Lower lobe of right lung (tissue), 2 donors: ENCODE measurements around the gene NTSR1. TPM values are rescaled to one million over a fixed set of nuclear protein-coding genes. Genes with fewer than 3 reads are reported as not detected.
A peak's percentile ranks its signal among the peaks of the same experiment; 100 is the strongest.

Experiments
- ATAC-seq, 2 donors: fragments of 200-7000 bp; cut with Tn5 transposase; one replicate each; pipeline ENCODE4 v1.9.1; 2020 to 2022; ENCODE audit warnings: mild to moderate bottlenecking in 2 of 2, moderate library complexity in 2 of 2
- DNase-seq: peaks from one replicate; pipeline ENCODE4 v3.0.0-alpha.2; 2020
- H3K27ac ChIP-seq: fragments of 200-600 bp; one replicate; pipeline ENCODE4 v1.8.0; 2022
- H3K27me3 ChIP-seq: fragments of 200-600 bp; one replicate; pipeline ENCODE4 v1.8.0; 2022; ENCODE audit warnings: low read depth
- H3K36me3 ChIP-seq: fragments of 200-600 bp; one replicate; pipeline ENCODE4 v1.8.0; 2022; ENCODE audit warnings: mild to moderate bottlenecking
- H3K4me1 ChIP-seq: fragments of 200-600 bp; one replicate; pipeline ENCODE4 v1.8.0; 2022
- H3K4me3 ChIP-seq: fragments of 200-600 bp; one replicate; pipeline ENCODE4 v1.8.0; 2022; ENCODE audit warnings: mild to moderate bottlenecking
- H3K9me3 ChIP-seq: fragments of 200-600 bp; one replicate; pipeline ENCODE4 v1.8.0; 2022
- intact Hi-C: fragments of 100-400 bp; cut with DNase I; formaldehyde crosslinking; loops from one replicate; pipeline ENCODE4 v1.11.0; 2022
- total RNA-seq: library from RNA; stranded (reverse); fragmentation: NEBNext Ultra II Directional; extraction: Animal tissue kit (Norgen Biotek cat#: 25700); gene quantifications from one replicate; pipeline ENCODE4 v1.2.1, GENCODE V29; 2021
- TF ChIP-seq, protein P1 (sequence below): fragments of 200-600 bp; IDR thresholded peaks from one replicate; pipeline ENCODE4 v1.8.0; 2022; ENCODE audit warnings: antibody characterized with exemption, mild to moderate bottlenecking
- donor health status: DM: no; HTN: yes; CAD: no; lungs with severe emphysema.

NTSR1 gene
- total RNA-seq, 1 donor from 2014 or later, result not detected

DNA sequence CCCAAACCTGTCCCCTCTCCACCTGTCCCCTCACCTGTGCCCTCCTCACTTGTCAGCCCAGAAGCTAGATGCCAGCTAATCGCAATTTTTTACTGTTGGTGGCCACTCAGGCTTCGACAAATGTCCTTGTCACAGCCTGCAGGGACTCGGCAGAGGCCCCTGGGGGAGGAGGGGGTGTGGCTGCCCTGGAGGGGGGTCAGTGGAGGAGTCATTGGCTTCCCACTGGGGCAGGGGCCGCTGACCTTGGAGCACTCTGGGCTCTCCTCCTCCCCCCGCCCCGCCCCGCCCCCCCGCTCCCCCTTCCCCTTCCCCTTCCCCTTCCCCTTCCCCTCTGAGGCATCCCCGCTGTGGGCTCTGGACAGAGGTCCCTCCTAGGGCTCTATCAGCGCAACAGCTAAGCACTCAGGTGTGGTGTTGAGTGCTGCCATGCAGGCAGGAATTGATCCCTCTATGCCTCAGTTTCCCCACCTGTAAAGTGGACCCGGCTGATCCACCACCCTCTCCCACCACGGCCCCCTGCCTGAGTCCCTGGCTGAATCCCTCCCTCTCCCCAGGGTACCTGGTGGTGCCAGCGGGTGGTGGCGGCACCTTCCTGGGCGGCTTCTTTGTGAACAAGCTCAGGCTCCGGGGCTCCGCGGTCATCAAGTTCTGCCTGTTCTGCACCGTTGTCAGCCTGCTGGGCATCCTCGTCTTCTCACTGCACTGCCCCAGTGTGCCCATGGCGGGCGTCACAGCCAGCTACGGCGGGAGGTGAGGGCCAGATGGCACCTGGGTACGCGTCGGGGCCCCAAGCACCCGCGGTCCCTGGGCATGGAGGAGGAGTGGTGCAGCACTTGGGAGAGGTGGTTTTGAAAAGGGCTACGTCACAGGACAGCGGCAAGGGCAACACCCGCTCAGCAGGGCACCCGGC is 42.6 kb upstream of the NTSR1 start:
- H3K27ac ChIP-seq, result no peak overlapping the region
- no peak overlapping the region for H3K4me3 ChIP-seq
- intact Hi-C loops, result no loop called here
- H3K9me3 ChIP-seq, result no peaks in the 10 kb centered on the region
- peaks cover 20% of the 10 kb centered on the region for H3K36me3 ChIP-seq
- TF ChIP-seq, protein P1, sequence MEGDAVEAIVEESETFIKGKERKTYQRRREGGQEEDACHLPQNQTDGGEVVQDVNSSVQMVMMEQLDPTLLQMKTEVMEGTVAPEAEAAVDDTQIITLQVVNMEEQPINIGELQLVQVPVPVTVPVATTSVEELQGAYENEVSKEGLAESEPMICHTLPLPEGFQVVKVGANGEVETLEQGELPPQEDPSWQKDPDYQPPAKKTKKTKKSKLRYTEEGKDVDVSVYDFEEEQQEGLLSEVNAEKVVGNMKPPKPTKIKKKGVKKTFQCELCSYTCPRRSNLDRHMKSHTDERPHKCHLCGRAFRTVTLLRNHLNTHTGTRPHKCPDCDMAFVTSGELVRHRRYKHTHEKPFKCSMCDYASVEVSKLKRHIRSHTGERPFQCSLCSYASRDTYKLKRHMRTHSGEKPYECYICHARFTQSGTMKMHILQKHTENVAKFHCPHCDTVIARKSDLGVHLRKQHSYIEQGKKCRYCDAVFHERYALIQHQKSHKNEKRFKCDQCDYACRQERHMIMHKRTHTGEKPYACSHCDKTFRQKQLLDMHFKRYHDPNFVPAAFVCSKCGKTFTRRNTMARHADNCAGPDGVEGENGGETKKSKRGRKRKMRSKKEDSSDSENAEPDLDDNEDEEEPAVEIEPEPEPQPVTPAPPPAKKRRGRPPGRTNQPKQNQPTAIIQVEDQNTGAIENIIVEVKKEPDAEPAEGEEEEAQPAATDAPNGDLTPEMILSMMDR, result no peak
- no peak for ATAC-seq
- H3K27me3 ChIP-seq, result peaks cover 20% of the 10 kb centered on the region
- H3K4me1 ChIP-seq, result peaks cover 18% of the 10 kb centered on the region
- DNase-seq, result no peak

DNA sequence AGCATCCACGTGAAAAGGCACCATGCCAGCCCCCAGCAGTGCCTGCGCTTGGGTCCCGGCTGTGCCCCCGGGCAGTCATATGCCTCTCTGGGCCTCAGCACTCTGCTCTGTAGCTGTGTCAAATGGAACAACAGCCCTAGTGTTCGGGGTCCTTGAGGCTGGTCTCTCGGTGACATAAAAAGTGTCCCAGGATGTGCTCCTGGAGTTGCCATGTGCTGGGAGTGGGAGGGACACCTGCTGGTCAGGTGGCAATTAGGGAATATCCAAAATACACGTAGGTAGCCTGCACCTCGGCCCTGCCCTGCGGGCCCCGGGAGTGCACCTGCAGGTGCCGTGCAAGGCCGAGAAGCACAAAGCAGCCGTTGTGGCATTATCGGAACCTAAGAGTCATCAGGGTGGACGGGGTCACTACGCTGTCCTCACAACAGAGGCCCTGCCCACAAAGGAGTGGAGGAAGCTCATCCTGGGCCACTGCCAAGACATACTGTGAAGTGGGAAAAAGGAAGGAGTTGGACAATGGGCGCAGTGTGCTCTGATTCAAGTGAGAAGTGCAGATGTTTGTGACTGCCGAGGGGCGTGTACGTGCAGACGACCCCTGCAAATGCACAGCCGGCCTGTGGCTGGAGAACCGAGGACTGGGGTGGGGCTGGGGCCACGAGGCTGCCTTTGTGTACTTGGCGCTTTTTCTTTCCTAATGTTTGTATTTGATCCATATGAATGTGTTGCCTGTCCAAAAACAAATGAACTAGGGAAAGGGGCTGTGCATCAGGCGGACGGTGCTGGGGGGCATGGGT is 41.7 kb upstream of the NTSR1 start:
- TF ChIP-seq, protein P1, result no peak
- intact Hi-C loops, result no loop called here
- H3K9me3 ChIP-seq, result no peaks in the 10 kb centered on the region
- H3K4me1 ChIP-seq, result peaks cover 18% of the 10 kb centered on the region
- peaks cover 20% of the 10 kb centered on the region for H3K27me3 ChIP-seq
- no peak overlapping the region for H3K4me3 ChIP-seq
- DNase-seq, result no peak
- no peak overlapping the region for H3K27ac ChIP-seq
- peaks cover 14% of the 10 kb centered on the region for H3K36me3 ChIP-seq
- peak; percentile 43 to 59 for ATAC-seq

DNA sequence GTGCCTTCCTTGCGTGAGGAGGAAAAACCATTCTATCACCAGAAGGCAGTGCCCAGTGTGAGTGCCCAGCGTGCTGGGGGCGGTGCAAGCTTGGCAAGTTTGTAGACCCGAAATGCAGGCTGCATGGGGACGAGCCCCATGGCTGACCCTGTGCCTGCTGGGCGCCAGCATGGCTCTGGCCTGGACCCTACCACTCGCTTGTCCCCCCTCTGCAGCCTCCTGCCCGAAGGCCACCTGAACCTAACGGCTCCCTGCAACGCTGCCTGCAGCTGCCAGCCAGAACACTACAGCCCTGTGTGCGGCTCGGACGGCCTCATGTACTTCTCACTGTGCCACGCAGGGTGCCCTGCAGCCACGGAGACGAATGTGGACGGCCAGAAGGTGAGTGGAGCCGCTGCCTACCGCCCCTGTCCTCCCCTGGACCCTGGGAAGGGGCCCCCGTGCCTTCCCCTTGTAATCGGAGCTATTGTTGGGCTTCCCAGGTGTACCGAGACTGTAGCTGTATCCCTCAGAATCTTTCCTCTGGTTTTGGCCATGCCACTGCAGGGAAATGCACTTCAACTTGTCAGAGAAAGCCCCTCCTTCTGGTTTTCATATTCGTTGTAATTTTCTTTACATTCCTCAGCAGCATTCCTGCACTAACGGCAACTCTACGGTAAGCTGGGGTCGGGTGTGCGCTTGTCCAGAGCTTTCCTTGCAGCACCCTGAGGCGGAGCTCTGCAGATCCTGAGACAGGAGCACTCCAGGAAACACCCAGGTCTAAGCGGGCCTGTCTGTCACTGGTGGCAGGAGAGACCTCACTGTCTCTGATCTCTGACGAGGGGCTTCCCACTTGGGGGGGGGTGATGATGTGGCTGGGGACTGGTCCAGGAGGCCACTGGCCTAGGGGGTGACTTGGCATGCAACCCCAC is 40.9 kb upstream of the NTSR1 start:
- DNase-seq, result no peak
- H3K4me1 ChIP-seq, result peaks cover 18% of the 10 kb centered on the region
- peaks cover 12% of the 10 kb centered on the region for H3K36me3 ChIP-seq
- H3K9me3 ChIP-seq, result no peaks in the 10 kb centered on the region
- no peak overlapping the region for H3K4me3 ChIP-seq
- intact Hi-C loops, result no loop called here
- H3K27ac ChIP-seq, result no peak overlapping the region
- H3K27me3 ChIP-seq, result peaks cover 20% of the 10 kb centered on the region
- TF ChIP-seq, protein P1, result no peak
- no peak for ATAC-seq

DNA sequence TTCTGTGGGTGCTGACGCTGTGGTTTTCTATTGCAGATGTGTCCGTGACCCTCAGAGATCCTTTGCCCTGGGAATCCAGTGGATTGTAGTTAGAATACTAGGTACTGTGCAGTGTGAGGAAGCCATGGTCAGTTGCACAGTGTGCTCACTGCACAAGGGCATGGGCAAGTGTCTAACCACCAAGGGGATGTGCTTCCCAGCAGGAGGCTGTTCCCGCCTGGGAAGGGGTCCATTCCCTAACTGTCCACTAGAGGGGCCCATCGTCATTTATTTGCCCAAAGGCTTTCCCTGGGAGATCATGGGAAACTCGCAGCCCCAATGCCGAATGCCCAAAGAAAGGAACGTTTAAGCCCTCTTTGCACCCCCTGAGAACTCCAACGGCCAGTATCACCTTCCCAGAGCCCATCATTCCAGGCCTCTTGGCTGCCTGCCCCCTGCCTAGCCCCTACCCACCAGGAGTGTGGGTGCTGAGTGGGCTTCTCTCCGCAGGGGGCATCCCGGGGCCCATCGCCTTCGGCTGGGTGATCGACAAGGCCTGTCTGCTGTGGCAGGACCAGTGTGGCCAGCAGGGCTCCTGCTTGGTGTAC is 40.1 kb upstream of the NTSR1 start:
- no peaks in the 10 kb centered on the region for H3K9me3 ChIP-seq
- H3K4me1 ChIP-seq, result peaks cover 18% of the 10 kb centered on the region
- H3K4me3 ChIP-seq, result no peak overlapping the region
- no peak overlapping the region for H3K27ac ChIP-seq
- intact Hi-C loops, result no loop called here
- peak; percentile 55 to 59 for ATAC-seq
- peaks cover 4% of the 10 kb centered on the region for H3K36me3 ChIP-seq
- DNase-seq, result no peak
- H3K27me3 ChIP-seq, result peaks cover 20% of the 10 kb centered on the region
- TF ChIP-seq, protein P1, result peak; percentile 85
